GM19351 (cell line): ENCODE results near the gene FRAS1.
"Not testable (repeated sequence)": the region's sequence is repeated elsewhere in the genome, so short reads cannot be mapped to it uniquely, and the experiment has no call there.

Experiments
- ATAC-seq: cut with Tn5 transposase; IDR thresholded peaks from one replicate; pipeline ENCODE4 v1.9.1; 2021; ENCODE audit warnings: mild to moderate bottlenecking, moderate library complexity; ENCODE audit not compliant: unreplicated experiment

The FRAS1 gene

GRCh38 chr4:78265006-78265405 is 207.9 kb downstream of the FRAS1 start:
- ATAC-seq = no peak

GRCh38 chr4:78267790-78268189 is 210.7 kb downstream of the FRAS1 start:
- no peak for ATAC-seq

GRCh38 chr4:78268597-78268996 is 211.5 kb downstream of the FRAS1 start:
- ATAC-seq = no peak

GRCh38 chr4:78275450-78275849 is 218.3 kb downstream of the FRAS1 start:
- ATAC-seq = not testable (repeated sequence)

GRCh38 chr4:78286281-78286680 is 229.2 kb downstream of the FRAS1 start:
- ATAC-seq = no peak

GRCh38 chr4:78288327-78288726 is 231.2 kb downstream of the FRAS1 start:
- ATAC-seq = no peak

GRCh38 chr4:78291277-78291676 is 234.2 kb downstream of the FRAS1 start:
- no peak for ATAC-seq

- no peak for ATAC-seq
Observed at GRCh38 chr4:78292341-78292740, 235.2 kb downstream of the FRAS1 start.

- ATAC-seq = no peak
Observed at GRCh38 chr4:78292856-78293255, 235.7 kb downstream of the FRAS1 start.

- no peak for ATAC-seq
Observed at GRCh38 chr4:78293348-78293747, 236.2 kb downstream of the FRAS1 start.

- ATAC-seq = no peak
Observed at GRCh38 chr4:78293821-78294301, 236.7 kb downstream of the FRAS1 start.

- no peak for ATAC-seq
Observed at GRCh38 chr4:78296261-78296660, 239.1 kb downstream of the FRAS1 start.

GRCh38 chr4:78297116-78297800 is 240.1 kb downstream of the FRAS1 start:
- ATAC-seq = no peak

- ATAC-seq = no peak
Observed at GRCh38 chr4:78298618-78299017, 241.5 kb downstream of the FRAS1 start.

- no peak for ATAC-seq
Observed at GRCh38 chr4:78299565-78299972, 242.4 kb downstream of the FRAS1 start.

GRCh38 chr4:78307263-78307662 is 250.1 kb downstream of the FRAS1 start:
- not testable (repeated sequence) for ATAC-seq

- ATAC-seq = no peak
Observed at GRCh38 chr4:78308517-78308916, 251.4 kb downstream of the FRAS1 start.

GRCh38 chr4:78309352-78309751 is 252.2 kb downstream of the FRAS1 start:
- ATAC-seq = no peak

- no peak for ATAC-seq
Observed at GRCh38 chr4:78310007-78310739, 253.1 kb downstream of the FRAS1 start.

- no peak for ATAC-seq
Observed at GRCh38 chr4:78310740-78311115, 253.6 kb downstream of the FRAS1 start.

- no peak for ATAC-seq
Observed at GRCh38 chr4:78311306-78311705, 254.2 kb downstream of the FRAS1 start.

- ATAC-seq = no peak
Observed at GRCh38 chr4:78312989-78313753, 256.0 kb downstream of the FRAS1 start.
